OCI-LY3 (cell line): ENCODE results near the gene QDPR.

Experiments
- H2AFZ ChIP-seq: fragments of 200-600, 300-600 bp; shearing (Covaris generic); 2 replicates; pipeline ENCODE4 v1.6.0; 2014; ENCODE audit warnings: antibody characterized with exemption, low read depth, low read length
- H3K27ac ChIP-seq: fragments of 200-600, 300-600 bp; sonication (generic); 2 replicates; pipeline ENCODE4 v1.5.1; 2014; ENCODE audit warnings: mild to moderate bottlenecking, low read length, moderate library complexity, mixed read lengths
- H3K27me3 ChIP-seq: fragments of 200-600, 300-600 bp; sonication (generic); 2 replicates; pipeline ENCODE4 v1.6.1; 2014; ENCODE audit warnings: low read depth, low read length, mixed read lengths
- H3K36me3 ChIP-seq: fragments of 200-600, 300-600 bp; sonication (generic); replicated peaks from 2 replicates; pipeline ENCODE3; 2014; ENCODE audit warnings: low read depth, low read length, mixed read lengths
- H3K4me1 ChIP-seq: fragments of 300-600, 200-600 bp; sonication (generic); 2 replicates; pipeline ENCODE4 v1.6.1; 2014; ENCODE audit warnings: low read length, mixed read lengths
- H3K4me2 ChIP-seq: fragments of 200-600, 300-600 bp; sonication (generic); 2 replicates; pipeline ENCODE4 v1.6.1; 2014; ENCODE audit warnings: low read length, mixed read lengths
- H3K4me3 ChIP-seq: fragments of 300-600, 200-600 bp; sonication (generic); 2 replicates; pipeline ENCODE4 v1.5.1; 2014; ENCODE audit warnings: antibody characterized with exemption, mild to moderate bottlenecking, low read length, moderate library complexity
- H3K79me2 ChIP-seq: fragments of 300-600, 200-600 bp; shearing (Covaris generic); 2 replicates; pipeline ENCODE4 v1.6.1; 2014; ENCODE audit warnings: mild to moderate bottlenecking, low read length, mixed read lengths
- H3K9ac ChIP-seq: fragments of 300-600, 200-600 bp; shearing (Covaris generic); 2 replicates; pipeline ENCODE4 v1.6.0; 2014; ENCODE audit warnings: mild to moderate bottlenecking, low read length, moderate library complexity
- H3K9me3 ChIP-seq: fragments of 200-600, 300-600 bp; shearing (Covaris generic); 2 replicates; pipeline ENCODE4 v1.6.1; 2014; ENCODE audit warnings: low read length, mixed read lengths; ENCODE audit not compliant: insufficient read depth
- H4K20me1 ChIP-seq: fragments of 200-600, 300-600 bp; sonication (generic); 2 replicates; pipeline ENCODE4 v1.6.1; 2016; ENCODE audit warnings: low read length, mixed read lengths; ENCODE audit not compliant: insufficient read depth
- EZH2phosphoT487 ChIP-seq: fragments of 200-600 bp; shearing (Covaris generic); IDR thresholded peaks from 2 replicates; pipeline ENCODE4 v1.6.1; 2018; ENCODE audit warnings: antibody characterized with exemption, mixed run types, low read depth
- TF ChIP-seq, protein P1 (sequence below): fragments of 200-600, 300-600 bp; sonication (generic); IDR thresholded peaks from 2 replicates; pipeline ENCODE4 v1.5.1; 2014; ENCODE audit warnings: antibody characterized with exemption, low read length, low read depth

The QDPR gene

DNA sequence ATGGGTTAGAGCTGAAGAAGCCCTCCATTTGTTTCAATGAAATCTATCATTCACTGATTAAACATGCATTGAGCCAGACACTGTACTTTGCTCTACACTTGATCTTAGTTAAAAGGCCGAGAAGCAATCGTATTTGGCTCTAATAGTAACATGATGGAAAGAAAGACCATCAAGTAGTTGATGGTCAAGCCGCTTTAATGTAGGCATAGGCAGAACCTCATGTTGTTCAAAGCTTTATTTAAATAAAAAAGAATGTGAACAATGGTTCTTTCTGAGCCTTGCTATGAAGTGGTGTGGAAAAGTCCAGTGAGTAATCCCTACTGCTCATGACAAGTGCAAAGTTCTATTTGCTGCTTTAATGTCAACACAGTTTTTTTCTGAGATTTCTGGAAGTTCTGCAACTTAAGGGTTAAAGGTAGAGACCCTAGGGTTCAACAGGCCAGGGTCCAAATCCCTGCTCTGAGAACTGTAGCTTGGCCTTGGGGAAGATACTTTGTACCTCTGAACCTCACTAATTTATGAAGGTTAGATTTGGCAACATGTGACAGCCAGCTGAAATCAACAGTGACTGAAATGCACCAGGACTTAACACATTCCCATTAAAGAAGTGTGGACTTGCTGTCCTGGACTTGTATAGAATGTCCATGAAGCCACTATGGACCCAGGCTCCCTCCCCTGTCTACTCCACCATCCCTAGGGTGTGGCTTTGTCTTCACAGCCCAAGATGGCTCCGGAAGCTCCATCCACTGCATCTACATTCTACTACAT is 47.2 kb upstream of the QDPR start:
- Histone ChIP-seq H2AFZ (no peak overlapping the region), H3K4me2 (no peak overlapping the region), H3K4me3 (no peak overlapping the region)

DNA sequence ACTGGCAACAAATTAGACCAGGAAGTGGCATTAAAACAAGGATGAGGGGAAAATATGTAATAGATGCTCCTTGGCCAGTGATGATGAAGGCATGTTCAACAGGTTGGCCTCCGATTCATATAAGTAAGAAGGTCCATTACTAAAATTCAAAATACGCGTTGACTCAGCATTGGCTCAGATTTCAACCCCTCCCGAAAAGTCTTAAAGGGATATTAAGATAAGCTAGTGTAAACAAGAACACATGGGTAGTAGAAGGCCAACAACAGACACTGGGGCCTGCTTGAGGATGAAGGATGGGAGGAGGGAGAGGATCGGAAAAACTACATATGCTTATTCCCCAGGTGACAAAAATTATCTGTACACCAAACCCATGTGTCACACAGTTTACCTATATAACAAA is 46.0 kb upstream of the QDPR start:
- Histone ChIP-seq H3K36me3 (no peaks in the 10 kb centered on the region), H3K4me3 (no peak overlapping the region), H3K9ac (no peak overlapping the region), H3K79me2 (no peaks in the 10 kb centered on the region), H2AFZ (no peak overlapping the region), H3K4me1 (no peaks in the 10 kb centered on the region), H3K4me2 (no peak overlapping the region), H3K27me3 (no peaks in the 10 kb centered on the region), H3K9me3 (no peaks in the 10 kb centered on the region), H4K20me1 (no peaks in the 10 kb centered on the region), H3K27ac (no peak overlapping the region)
- TF ChIP-seq EZH2phosphoT487: no peak
- TF ChIP-seq, protein P1, sequence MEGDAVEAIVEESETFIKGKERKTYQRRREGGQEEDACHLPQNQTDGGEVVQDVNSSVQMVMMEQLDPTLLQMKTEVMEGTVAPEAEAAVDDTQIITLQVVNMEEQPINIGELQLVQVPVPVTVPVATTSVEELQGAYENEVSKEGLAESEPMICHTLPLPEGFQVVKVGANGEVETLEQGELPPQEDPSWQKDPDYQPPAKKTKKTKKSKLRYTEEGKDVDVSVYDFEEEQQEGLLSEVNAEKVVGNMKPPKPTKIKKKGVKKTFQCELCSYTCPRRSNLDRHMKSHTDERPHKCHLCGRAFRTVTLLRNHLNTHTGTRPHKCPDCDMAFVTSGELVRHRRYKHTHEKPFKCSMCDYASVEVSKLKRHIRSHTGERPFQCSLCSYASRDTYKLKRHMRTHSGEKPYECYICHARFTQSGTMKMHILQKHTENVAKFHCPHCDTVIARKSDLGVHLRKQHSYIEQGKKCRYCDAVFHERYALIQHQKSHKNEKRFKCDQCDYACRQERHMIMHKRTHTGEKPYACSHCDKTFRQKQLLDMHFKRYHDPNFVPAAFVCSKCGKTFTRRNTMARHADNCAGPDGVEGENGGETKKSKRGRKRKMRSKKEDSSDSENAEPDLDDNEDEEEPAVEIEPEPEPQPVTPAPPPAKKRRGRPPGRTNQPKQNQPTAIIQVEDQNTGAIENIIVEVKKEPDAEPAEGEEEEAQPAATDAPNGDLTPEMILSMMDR: no peak

More for the DNA sequence above, 47.2 kb upstream of the QDPR start:
- no peak for TF ChIP-seq EZH2phosphoT487
- TF ChIP-seq, protein P1: no peak
- no peak overlapping the region for H3K9ac ChIP-seq
- H3K79me2 ChIP-seq: no peaks in the 10 kb centered on the region
- H3K4me1 ChIP-seq: no peaks in the 10 kb centered on the region
- H3K27ac ChIP-seq: no peak overlapping the region
- no peaks in the 10 kb centered on the region for H3K27me3 ChIP-seq
- H3K9me3 ChIP-seq: no peaks in the 10 kb centered on the region
- no peaks in the 10 kb centered on the region for H3K36me3 ChIP-seq
- no peaks in the 10 kb centered on the region for H4K20me1 ChIP-seq

DNA sequence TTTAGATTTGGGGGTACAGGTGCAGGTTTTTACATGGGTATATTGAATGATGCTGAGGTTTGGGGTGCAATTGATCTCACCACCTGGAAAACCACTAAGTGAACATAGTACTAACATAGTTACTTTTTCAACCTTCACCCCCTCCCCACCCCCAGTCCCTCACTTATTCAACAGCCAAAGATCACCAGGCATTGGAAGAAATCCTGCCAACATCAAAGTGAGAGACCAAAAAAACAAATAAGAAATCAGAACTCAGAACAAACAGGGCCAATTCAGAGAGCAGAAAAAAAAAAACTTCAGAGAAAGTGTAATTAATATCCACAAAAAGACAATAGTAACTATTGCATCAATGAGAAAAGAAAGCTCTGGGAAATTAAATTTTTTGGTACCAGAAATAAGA is 44.6 kb upstream of the QDPR start:
- Histone ChIP-seq H3K4me2 (no peak overlapping the region), H3K79me2 (no peaks in the 10 kb centered on the region), H4K20me1 (no peaks in the 10 kb centered on the region), H3K36me3 (no peaks in the 10 kb centered on the region), H3K9ac (no peak overlapping the region), H3K27me3 (no peaks in the 10 kb centered on the region), H2AFZ (no peak overlapping the region), H3K4me1 (no peaks in the 10 kb centered on the region), H3K4me3 (no peak overlapping the region), H3K27ac (no peak overlapping the region), H3K9me3 (no peaks in the 10 kb centered on the region)
- TF ChIP-seq, protein P1: no peak
- TF ChIP-seq EZH2phosphoT487: no peak

DNA sequence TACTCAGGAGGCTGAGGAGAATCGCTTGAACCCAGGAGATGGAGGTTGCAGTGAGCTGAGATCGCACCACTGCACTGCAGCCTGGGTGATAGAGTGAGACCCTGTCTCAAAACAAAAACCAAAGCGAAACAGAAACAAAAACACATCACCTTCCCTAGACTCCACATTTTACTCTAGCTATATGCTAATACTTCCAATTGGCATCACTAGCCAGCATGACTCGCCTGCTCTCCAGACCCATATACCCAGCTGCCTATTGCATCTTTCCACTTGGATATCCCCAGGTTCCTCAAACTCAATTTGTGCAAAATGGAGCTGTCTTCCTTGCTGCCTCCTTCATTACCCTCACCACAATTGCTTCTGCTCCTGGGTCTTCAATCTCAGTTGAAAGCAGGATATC is 42.7 kb upstream of the QDPR start:
- no peaks in the 10 kb centered on the region for H3K36me3 ChIP-seq
- H3K27me3 ChIP-seq: no peaks in the 10 kb centered on the region; the same call in 1 of the 2 replicates
- H2AFZ ChIP-seq: no peak overlapping the region
- no peak overlapping the region for H3K9ac ChIP-seq
- H3K27ac ChIP-seq: no peak overlapping the region
- H3K4me3 ChIP-seq: no peak overlapping the region
- no peaks in the 10 kb centered on the region for H3K79me2 ChIP-seq
- H3K9me3 ChIP-seq: no peaks in the 10 kb centered on the region
- no peaks in the 10 kb centered on the region for H3K4me1 ChIP-seq
- H4K20me1 ChIP-seq: no peaks in the 10 kb centered on the region
- TF ChIP-seq, protein P1: no peak
- TF ChIP-seq EZH2phosphoT487: no peak
- no peak overlapping the region for H3K4me2 ChIP-seq
